Mesendoderm (in vitro differentiated cells): ENCODE data around the gene PSMD11.

Source experiments
- DNase-seq: peaks from one replicate; pipeline ENCODE4 v3.0.0; 2013
- H2AK5ac ChIP-seq: 2 replicates; pipeline ENCODE4 v1.6.1; 2013; ENCODE audit warnings: low read length, inconsistent platforms
- H2BK120ac ChIP-seq: 2 replicates; pipeline ENCODE4 v1.6.1; 2013; ENCODE audit warnings: low read depth, mild to moderate bottlenecking, low read length, moderate library complexity, mixed read lengths
- H2BK15ac ChIP-seq: replicated peaks from 2 replicates; pipeline ENCODE4 v1.6.1; 2013; ENCODE audit warnings: low read depth, mild to moderate bottlenecking, moderate library complexity
- H2BK5ac ChIP-seq: 2 replicates; pipeline ENCODE4 v1.6.1; 2013; ENCODE audit warnings: low read length, inconsistent platforms
- H3K18ac ChIP-seq: 2 replicates; pipeline ENCODE4 v1.6.1; 2013; ENCODE audit warnings: mild to moderate bottlenecking, low read length, mixed read lengths
- H3K23ac ChIP-seq: one replicate; pipeline ENCODE4 v1.6.1; 2013; ENCODE audit warnings: low read length
- H3K27ac ChIP-seq: 2 replicates; pipeline ENCODE4 v1.5.1; 2013; ENCODE audit warnings: low read depth, mild to moderate bottlenecking, inconsistent platforms, low read length, moderate library complexity
- H3K27me3 ChIP-seq: 2 replicates; pipeline ENCODE4 v1.6.1; 2013; ENCODE audit warnings: low read length, control low read depth, mild to moderate bottlenecking, inconsistent platforms; ENCODE audit not compliant: insufficient read depth, poor library complexity
- H3K36me3 ChIP-seq: 2 replicates; pipeline ENCODE4 v1.6.1; 2013; ENCODE audit warnings: low read length, inconsistent platforms; ENCODE audit not compliant: control insufficient read depth, insufficient read depth
- H3K4ac ChIP-seq: one replicate; pipeline ENCODE4 v1.6.1; 2013; ENCODE audit warnings: low read depth, mild to moderate bottlenecking, low read length, moderate library complexity
- H3K4me1 ChIP-seq: 2 replicates; pipeline ENCODE4 v1.6.1; 2013; ENCODE audit warnings: low read depth, low read length, inconsistent platforms; ENCODE audit not compliant: control insufficient read depth
- H3K4me2 ChIP-seq: 2 replicates; pipeline ENCODE4 v1.6.1; 2013; ENCODE audit warnings: low read length
- H3K4me3 ChIP-seq: 2 replicates; pipeline ENCODE4 v1.5.1; 2013; ENCODE audit warnings: mild to moderate bottlenecking, low read length
- H3K56ac ChIP-seq: one replicate; pipeline ENCODE4 v1.6.1; 2013; ENCODE audit warnings: low read length
- H3K79me1 ChIP-seq: 2 replicates; pipeline ENCODE4 v1.6.1; 2013; ENCODE audit warnings: low read length, inconsistent platforms
- H3K79me2 ChIP-seq: 2 replicates; pipeline ENCODE4 v1.6.1; 2013; ENCODE audit warnings: mild to moderate bottlenecking, low read length; ENCODE audit not compliant: control insufficient read depth, insufficient read depth
- H3K9ac ChIP-seq: 2 replicates; pipeline ENCODE4 v1.6.1; 2013; ENCODE audit warnings: low read length, inconsistent platforms
- H4K5ac ChIP-seq: one replicate; pipeline ENCODE4 v1.6.1; 2013; ENCODE audit warnings: low read length
- H4K8ac ChIP-seq: one replicate; pipeline ENCODE4 v1.6.1; 2013; ENCODE audit warnings: low read depth, mild to moderate bottlenecking, control low read depth, low read length, moderate library complexity
- WGBS: extraction: QIAGEN DNeasy Blood & Tissue Kit; methylation state at CpG from one replicate; pipeline ENCODE4 v1.1.7; 2013; ENCODE audit warnings: low lambda C conversion rate, missing lambda C conversion rate; ENCODE audit not compliant: insufficient coverage; ENCODE audit errors: extremely low coverage; 5-methylcytosine and 5-hydroxymethylcytosine counted together

The PSMD11 gene

GRCh38 chr17:32479074-32479617 lies 34.8 kb downstream of the PSMD11 start:
- H3K79me1 ChIP-seq, result peaks cover 2% of the 10 kb centered on the region
- no peak overlapping the region for H3K18ac ChIP-seq
- H3K4me3 ChIP-seq, result no peak overlapping the region
- H3K79me2 ChIP-seq, result no peaks in the 10 kb centered on the region
- no peak overlapping the region for H2BK5ac ChIP-seq
- H3K4me2 ChIP-seq, result no peak overlapping the region
- WGBS, result no CpG with 5 or more reads among the region's 5 CpGs
- H3K4ac ChIP-seq, result no peak overlapping the region
- no peak overlapping the region for H3K56ac ChIP-seq
- DNase-seq, result no peak
- no peak overlapping the region for H2BK120ac ChIP-seq
- H3K23ac ChIP-seq, result no peak overlapping the region
- peaks cover 10% of the 10 kb centered on the region for H3K4me1 ChIP-seq
- no peak overlapping the region for H3K27ac ChIP-seq
- H2BK15ac ChIP-seq, result no peak overlapping the region
- peaks cover 19% of the 10 kb centered on the region for H3K36me3 ChIP-seq
- H4K8ac ChIP-seq, result no peak overlapping the region
- no peak overlapping the region for H4K5ac ChIP-seq
- no peak overlapping the region for H3K9ac ChIP-seq
- H3K27me3 ChIP-seq, result no peaks in the 10 kb centered on the region
- no peak overlapping the region for H2AK5ac ChIP-seq

DNA sequence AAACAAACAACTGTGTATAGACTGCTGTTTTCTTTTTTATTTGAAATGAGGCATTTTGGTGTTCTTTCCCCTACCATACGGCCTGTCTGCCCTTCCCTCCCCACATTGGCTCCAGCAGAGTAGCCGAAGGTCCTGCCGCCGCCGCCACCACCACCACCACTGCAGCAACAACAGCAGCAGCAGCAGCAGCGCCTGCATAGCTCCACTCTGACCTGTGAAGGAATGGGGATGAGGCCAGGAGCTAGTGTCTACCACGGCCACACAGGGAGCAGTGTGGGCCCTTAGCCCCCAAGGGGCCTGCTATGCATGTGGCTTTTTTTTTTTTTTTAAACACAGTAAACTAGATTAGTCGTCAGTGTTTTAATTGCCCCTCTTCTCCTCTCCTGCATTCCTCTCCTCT lies 36.9 kb downstream of the PSMD11 start:
- Histone ChIP-seq H3K36me3 (peaks cover 12% of the 10 kb centered on the region), H2BK120ac (no peak overlapping the region), H3K79me1 (peaks cover 2% of the 10 kb centered on the region), H3K18ac (no peak overlapping the region), H3K4me2 (no peak overlapping the region), H3K4me1 (peaks cover 11% of the 10 kb centered on the region), H3K27me3 (no peaks in the 10 kb centered on the region), H3K4me3 (no peak overlapping the region), H4K8ac (no peak overlapping the region), H3K27ac (no peak overlapping the region), H2AK5ac (no peak overlapping the region), H3K4ac (no peak overlapping the region), H3K56ac (no peak overlapping the region), H3K79me2 (no peaks in the 10 kb centered on the region), H3K9ac (no peak overlapping the region), H3K23ac (no peak overlapping the region), H4K5ac (no peak overlapping the region), H2BK15ac (no peak overlapping the region), H2BK5ac (no peak overlapping the region)
- no peak for DNase-seq
- no CpG with 5 or more reads among the region's 8 CpGs for WGBS

GRCh38 chr17:32482568-32483320 lies 38.4 kb downstream of the PSMD11 start:
- Histone ChIP-seq H3K36me3 (peaks cover 10% of the 10 kb centered on the region), H3K9ac (peak overlapping the region; percentile 18), H3K4me1 (peaks cover 11% of the 10 kb centered on the region), H2AK5ac (no peak overlapping the region), H3K27me3 (no peaks in the 10 kb centered on the region), H3K79me1 (peaks cover 2% of the 10 kb centered on the region), H3K56ac (no peak overlapping the region), H2BK15ac (no peak overlapping the region), H2BK120ac (no peak overlapping the region), H3K18ac (no peak overlapping the region), H2BK5ac (no peak overlapping the region), H4K5ac (no peak overlapping the region), H3K79me2 (no peaks in the 10 kb centered on the region), H4K8ac (no peak overlapping the region), H3K27ac (no peak overlapping the region), H3K4ac (no peak overlapping the region), H3K4me2 (no peak overlapping the region), H3K4me3 (no peak overlapping the region), H3K23ac (peak overlapping the region; percentile 37)
- DNase-seq, result no peak
- no CpG with 5 or more reads among the region's 11 CpGs for WGBS

DNA sequence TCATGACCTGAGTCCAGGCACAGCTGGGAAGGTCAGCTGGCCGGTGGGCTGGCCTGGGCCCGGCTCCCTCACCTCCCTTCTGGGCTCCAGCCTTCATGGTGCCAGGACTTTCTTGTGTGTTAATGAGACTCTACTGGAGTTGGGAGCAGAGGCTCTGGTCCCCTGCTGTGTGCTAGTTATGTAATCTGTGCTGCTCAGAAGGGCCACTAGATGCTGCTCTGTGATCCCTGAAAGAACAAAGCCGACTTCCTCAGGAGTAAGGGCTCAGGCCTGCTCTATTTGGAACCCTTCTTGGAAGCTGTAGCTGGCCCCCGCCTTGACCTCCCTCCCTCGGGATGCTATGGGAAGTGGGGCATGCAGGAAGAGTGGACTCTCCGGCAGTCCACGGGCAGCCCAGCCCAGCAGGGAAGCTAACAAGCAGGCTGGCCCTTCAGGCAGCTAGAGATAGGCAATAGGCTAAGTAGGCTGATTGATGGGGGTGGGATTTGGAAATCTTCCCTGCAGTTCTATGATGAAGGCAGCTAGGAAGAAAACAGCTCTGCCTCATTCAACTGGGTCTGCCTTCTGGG lies 39.2 kb downstream of the PSMD11 start:
- Histone ChIP-seq H4K8ac (no peak overlapping the region), H3K9ac (peak overlapping the region; percentile 2), H3K27me3 (no peaks in the 10 kb centered on the region), H3K23ac (no peak overlapping the region), H3K18ac (no peak overlapping the region), H3K36me3 (peaks cover 6% of the 10 kb centered on the region), H2BK15ac (no peak overlapping the region), H3K56ac (peak overlapping the region; percentile 77), H3K4me2 (no peak overlapping the region), H3K4ac (no peak overlapping the region), H3K79me1 (peaks cover under 1% of the 10 kb centered on the region), H2BK5ac (no peak overlapping the region), H3K4me1 (peaks cover 16% of the 10 kb centered on the region), H4K5ac (no peak overlapping the region), H3K79me2 (peaks cover 2% of the 10 kb centered on the region), H3K27ac (peak overlapping the region; percentile 49), H3K4me3 (no peak overlapping the region), H2AK5ac (no peak overlapping the region), H2BK120ac (no peak overlapping the region)
- WGBS, result no CpG with 5 or more reads among the region's 7 CpGs
- DNase-seq, result peak; percentile 97

- peaks cover 5% of the 10 kb centered on the region for H3K79me1 ChIP-seq
- no peak overlapping the region for H2AK5ac ChIP-seq
- H2BK15ac ChIP-seq, result no peak overlapping the region
- H3K4me2 ChIP-seq, result no peak overlapping the region
- peak overlapping the region; percentile 2 for H3K9ac ChIP-seq
- DNase-seq, result peak; percentile 73
- H3K4ac ChIP-seq, result no peak overlapping the region
- no CpG with 5 or more reads among the region's 4 CpGs for WGBS
- no peaks in the 10 kb centered on the region for H3K27me3 ChIP-seq
- H3K56ac ChIP-seq, result peak overlapping the region; percentile 17
- no peak overlapping the region for H3K4me3 ChIP-seq
- no peak overlapping the region for H4K8ac ChIP-seq
- H4K5ac ChIP-seq, result no peak overlapping the region
- H3K27ac ChIP-seq, result peak overlapping the region; percentile 49
- no peak overlapping the region for H2BK120ac ChIP-seq
- no peak overlapping the region for H3K23ac ChIP-seq
- H3K4me1 ChIP-seq, result peaks cover 16% of the 10 kb centered on the region
- peak overlapping the region; percentile 23 for H2BK5ac ChIP-seq
- H3K79me2 ChIP-seq, result peaks cover 2% of the 10 kb centered on the region
- H3K18ac ChIP-seq, result no peak overlapping the region
- H3K36me3 ChIP-seq, result peaks cover 6% of the 10 kb centered on the region
These were observed 39.7 kb downstream of the PSMD11 start for GRCh38 chr17:32484041-32484461.
